Measurements from ENCODE around the gene GAPDH.

Gene GAPDH

GRCh38 chr12:6529291-6529737, 5.0 kb upstream of the GAPDH start:
- DNase-seq (ENCODE audit: low read depth, low spot score), result no peak

GRCh38 chr12:6530576-6531260, 3.6 kb upstream of the GAPDH start:
- DNase-seq (ENCODE audit: low read depth, low spot score), result no peak

DNA sequence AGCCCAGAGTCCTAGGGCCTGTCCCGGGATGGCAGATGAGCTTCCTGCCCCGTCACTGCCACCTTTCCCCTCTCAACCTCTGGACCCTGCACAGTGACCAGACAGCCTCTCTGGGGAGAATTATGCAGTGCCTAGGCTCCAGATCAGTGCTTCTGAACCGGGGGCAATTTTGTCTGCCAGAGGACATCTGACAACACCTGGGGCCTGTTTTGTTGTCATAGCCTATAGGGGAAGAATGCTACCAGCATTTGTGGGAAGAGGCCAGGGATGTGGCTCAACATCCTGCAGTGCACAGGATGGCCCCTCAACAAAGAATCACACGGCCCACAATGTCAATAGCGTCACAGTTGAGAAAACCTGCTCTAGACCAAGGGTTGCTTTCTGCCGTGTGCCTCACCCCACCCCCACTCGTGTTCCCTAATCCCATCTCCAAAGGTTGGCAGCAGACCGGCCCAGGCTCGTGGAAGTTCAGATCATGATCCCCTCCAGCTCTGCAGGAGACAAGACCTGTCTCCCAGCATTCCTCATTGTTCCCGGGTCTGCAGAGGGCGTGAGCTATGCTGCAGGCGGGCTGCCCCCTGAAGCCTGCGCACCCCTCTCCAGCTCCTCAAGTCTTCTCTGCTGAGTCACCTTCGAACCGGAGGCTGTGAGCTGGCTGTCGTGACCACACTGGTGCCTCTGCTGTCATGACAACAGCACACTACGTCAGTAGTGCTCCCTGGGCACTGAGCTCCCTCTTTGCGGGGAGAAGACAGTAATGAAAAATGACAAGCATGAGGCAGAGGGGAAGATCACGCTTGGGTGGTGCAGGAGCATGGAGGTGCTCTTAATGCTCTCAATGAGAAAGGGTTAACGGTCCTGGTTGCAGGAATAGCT, 2.0 kb upstream of the GAPDH start:
- peak; percentile 74 for DNase-seq (ENCODE audit: low read depth, low spot score)

DNA sequence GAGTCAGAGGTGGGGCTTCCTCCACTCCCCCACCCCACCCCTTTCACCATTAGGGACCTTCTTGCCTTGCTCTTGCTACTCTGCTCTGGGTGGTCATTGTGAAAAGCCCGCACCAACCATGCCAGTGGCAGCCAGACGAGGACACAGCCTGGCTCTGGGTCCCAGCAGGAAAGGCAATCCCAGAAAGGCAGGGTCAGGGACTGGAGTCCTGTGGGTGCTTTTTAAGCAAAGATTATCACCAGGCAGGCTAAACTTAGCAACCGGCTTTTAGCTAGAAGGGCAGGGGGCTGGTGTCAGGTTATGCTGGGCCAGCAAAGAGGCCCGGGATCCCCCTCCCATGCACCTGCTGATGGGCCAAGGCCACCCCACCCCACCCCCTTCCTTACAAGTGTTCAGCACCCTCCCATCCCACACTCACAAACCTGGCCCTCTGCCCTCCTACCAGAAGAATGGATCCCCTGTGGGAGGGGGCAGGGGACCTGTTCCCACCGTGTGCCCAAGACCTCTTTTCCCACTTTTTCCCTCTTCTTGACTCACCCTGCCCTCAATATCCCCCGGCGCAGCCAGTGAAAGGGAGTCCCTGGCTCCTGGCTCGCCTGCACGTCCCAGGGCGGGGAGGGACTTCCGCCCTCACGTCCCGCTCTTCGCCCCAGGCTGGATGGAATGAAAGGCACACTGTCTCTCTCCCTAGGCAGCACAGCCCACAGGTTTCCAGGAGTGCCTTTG, 1.2 kb upstream of the GAPDH start:
- no peak for DNase-seq (ENCODE audit: low read depth, low spot score)

DNA sequence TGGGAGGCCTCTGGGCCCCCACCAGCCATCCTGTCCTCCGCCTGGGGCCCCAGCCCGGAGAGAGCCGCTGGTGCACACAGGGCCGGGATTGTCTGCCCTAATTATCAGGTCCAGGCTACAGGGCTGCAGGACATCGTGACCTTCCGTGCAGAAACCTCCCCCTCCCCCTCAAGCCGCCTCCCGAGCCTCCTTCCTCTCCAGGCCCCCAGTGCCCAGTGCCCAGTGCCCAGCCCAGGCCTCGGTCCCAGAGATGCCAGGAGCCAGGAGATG, 729 bp upstream of the GAPDH start:
- no peak for DNase-seq (ENCODE audit: low read depth, low spot score)

GRCh38 chr12:6534695-6534944, 303 bp downstream of the GAPDH start:
- no peak for DNase-seq (ENCODE audit: low read depth, low spot score)

GRCh38 chr12:6534945-6535696, 804 bp downstream of the GAPDH start:
- peak; percentile 48 for DNase-seq (ENCODE audit: low read depth, low spot score)

GRCh38 chr12:6535697-6535946, 1.3 kb downstream of the GAPDH start:
- no peak for DNase-seq (ENCODE audit: low read depth, low spot score)

DNA sequence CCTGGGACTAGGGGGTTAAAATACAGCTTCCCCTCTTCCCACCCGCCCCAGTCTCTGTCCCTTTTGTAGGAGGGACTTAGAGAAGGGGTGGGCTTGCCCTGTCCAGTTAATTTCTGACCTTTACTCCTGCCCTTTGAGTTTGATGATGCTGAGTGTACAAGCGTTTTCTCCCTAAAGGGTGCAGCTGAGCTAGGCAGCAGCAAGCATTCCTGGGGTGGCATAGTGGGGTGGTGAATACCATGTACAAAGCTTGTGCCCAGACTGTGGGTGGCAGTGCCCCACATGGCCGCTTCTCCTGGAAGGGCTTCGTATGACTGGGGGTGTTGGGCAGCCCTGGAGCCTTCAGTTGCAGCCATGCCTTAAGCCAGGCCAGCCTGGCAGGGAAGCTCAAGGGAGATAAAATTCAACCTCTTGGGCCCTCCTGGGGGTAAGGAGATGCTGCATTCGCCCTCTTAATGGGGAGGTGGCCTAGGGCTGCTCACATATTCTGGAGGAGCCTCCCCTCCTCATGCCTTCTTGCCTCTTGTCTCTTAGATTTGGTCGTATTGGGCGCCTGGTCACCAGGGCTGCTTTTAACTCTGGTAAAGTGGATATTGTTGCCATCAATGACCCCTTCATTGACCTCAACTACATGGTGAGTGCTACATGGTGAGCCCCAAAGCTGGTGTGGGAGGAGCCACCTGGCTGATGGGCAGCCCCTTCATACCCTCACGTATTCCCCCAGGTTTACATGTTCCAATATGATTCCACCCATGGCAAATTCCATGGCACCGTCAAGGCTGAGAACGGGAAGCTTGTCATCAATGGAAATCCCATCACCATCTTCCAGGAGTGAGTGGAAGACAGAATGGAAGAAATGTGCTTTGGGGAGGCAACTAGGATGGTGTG, 1.9 kb downstream of the GAPDH start:
- no peak for DNase-seq (ENCODE audit: low read depth, low spot score)

DNA sequence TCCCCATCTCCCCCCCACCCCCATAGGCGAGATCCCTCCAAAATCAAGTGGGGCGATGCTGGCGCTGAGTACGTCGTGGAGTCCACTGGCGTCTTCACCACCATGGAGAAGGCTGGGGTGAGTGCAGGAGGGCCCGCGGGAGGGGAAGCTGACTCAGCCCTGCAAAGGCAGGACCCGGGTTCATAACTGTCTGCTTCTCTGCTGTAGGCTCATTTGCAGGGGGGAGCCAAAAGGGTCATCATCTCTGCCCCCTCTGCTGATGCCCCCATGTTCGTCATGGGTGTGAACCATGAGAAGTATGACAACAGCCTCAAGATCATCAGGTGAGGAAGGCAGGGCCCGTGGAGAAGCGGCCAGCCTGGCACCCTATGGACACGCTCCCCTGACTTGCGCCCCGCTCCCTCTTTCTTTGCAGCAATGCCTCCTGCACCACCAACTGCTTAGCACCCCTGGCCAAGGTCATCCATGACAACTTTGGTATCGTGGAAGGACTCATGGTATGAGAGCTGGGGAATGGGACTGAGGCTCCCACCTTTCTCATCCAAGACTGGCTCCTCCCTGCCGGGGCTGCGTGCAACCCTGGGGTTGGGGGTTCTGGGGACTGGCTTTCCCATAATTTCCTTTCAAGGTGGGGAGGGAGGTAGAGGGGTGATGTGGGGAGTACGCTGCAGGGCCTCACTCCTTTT, 2.7 kb downstream of the GAPDH start:
- no peak for DNase-seq (ENCODE audit: low read depth, low spot score)

DNA sequence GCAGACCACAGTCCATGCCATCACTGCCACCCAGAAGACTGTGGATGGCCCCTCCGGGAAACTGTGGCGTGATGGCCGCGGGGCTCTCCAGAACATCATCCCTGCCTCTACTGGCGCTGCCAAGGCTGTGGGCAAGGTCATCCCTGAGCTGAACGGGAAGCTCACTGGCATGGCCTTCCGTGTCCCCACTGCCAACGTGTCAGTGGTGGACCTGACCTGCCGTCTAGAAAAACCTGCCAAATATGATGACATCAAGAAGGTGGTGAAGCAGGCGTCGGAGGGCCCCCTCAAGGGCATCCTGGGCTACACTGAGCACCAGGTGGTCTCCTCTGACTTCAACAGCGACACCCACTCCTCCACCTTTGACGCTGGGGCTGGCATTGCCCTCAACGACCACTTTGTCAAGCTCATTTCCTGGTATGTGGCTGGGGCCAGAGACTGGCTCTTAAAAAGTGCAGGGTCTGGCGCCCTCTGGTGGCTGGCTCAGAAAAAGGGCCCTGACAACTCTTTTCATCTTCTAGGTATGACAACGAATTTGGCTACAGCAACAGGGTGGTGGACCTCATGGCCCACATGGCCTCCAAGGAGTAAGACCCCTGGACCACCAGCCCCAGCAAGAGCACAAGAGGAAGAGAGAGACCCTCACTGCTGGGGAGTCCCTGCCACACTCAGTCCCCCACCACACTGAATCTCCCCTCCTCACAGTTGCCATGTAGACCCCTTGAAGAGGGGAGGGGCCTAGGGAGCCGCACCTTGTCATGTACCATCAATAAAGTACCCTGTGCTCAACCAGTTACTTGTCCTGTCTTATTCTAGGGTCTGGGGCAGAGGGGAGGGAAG, 3.5 kb downstream of the GAPDH start:
- DNase-seq (ENCODE audit: low read depth, low spot score), result peak; percentile 71

DNA sequence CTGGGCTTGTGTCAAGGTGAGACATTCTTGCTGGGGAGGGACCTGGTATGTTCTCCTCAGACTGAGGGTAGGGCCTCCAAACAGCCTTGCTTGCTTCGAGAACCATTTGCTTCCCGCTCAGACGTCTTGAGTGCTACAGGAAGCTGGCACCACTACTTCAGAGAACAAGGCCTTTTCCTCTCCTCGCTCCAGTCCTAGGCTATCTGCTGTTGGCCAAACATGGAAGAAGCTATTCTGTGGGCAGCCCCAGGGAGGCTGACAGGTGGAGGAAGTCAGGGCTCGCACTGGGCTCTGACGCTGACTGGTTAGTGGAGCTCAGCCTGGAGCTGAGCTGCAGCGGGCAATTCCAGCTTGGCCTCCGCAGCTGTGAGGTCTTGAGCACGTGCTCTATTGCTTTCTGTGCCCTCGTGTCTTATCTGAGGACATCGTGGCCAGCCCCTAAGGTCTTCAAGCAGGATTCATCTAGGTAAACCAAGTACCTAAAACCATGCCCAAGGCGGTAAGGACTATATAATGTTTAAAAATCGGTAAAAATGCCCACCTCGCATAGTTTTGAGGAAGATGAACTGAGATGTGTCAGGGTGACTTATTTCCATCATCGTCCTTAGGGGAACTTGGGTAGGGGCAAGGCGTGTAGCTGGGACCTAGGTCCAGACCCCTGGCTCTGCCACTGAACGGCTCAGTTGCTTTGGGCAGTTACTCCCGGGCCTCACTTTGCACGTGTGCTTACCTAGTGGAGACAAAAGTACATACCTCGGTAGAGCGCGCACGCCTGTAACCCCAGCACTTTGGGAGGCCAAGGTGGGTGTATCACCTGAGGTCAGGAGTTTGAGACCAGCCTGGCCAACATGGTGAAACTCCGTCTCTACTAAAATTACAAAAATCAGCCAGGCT, 4.3 kb downstream of the GAPDH start:
- DNase-seq (ENCODE audit: low read depth, low spot score), result no peak

- no peak for DNase-seq (ENCODE audit: low read depth, low spot score)
These were observed 5.0 kb downstream of the GAPDH start for GRCh38 chr12:6539314-6539682.

DNA sequence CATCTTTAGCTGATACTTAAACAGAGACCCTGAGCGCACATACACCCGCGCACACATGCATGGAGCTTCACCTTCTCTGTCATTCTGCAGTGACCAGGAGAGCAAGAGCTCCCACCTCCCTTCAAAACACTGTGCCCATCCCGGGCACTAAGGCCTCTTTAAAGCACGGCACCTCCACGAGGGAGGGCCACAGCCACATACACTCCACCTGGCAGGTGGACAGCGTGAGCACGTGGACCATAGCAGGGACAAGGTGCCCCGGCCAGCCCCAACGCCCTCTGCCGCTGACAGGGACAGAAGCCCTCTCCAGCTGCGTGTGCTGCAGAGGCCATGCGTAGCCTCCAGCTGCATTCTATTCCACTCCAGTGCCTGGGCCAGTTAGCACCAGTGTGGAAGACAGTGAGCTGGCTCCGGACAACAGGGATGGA, 5.4 kb downstream of the GAPDH start:
- DNase-seq (ENCODE audit: low read depth, low spot score), result no peak

DNA sequence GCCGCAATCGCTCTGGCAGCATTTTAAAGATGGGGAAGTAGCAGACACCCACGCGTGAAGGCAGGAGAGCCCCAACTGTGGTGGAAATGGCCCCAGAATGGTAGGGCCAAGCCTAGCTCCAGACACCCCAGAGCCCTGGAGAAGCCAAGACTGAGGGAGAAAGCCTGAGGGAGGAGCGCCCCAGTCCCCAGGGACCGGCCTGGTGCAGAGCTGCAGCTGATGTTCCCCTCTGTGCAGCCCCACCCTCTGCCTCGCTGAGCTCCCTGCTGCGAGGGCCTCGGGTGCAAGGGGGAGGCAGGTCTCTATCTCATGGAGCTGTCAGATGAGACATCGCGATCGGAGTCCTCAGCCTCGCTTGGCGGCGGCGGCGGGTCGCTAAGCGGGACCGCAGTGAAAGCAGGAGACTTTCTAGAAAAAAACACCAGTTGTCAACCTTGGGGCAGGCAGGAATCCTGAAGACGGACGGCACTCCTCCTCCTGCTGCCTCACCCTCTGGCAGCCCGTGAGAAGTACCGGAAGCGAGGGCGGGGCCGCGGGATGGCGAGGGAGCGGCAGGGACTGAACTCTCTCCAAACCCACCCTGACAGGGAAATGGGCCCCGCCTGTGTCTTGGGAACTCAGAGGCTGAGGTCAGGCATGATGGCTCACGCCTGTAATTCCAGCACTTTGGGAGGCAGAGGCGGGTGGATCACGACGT, 6.0 kb downstream of the GAPDH start:
- DNase-seq (ENCODE audit: low read depth, low spot score), result peak; percentile 31

- no peak for DNase-seq (ENCODE audit: low read depth, low spot score)
These were observed 7.3 kb downstream of the GAPDH start for GRCh38 chr12:6541371-6542165.

- no peak for DNase-seq (ENCODE audit: low read depth, low spot score)
These were observed 8.1 kb downstream of the GAPDH start for GRCh38 chr12:6542209-6543009.
